Stimulated activated CD4-positive, alpha-beta T cell treated with anti-CD3 and anti-CD28 coated beads, Interleukin-1b, Interleukin-23, amount 100 ng/mL, for 4 hours (primary cell): Measurements from ENCODE around the gene TOB1.
"Not testable (repeated sequence)": the region's sequence is repeated elsewhere in the genome, so short reads cannot be mapped to it uniquely, and the experiment has no call there.

Source experiments
- DNase-seq, 2 donors: peaks; one replicate each; pipeline ENCODE4 v3.0.0-alpha.2; 2020; ENCODE audit warnings: low read depth in 2 of 2

Gene TOB1

GRCh38 chr17:50868602-50869001 is 2.4 kb upstream of the TOB1 start:
- DNase-seq: no peak

GRCh38 chr17:50868140-50868438 is 1.9 kb upstream of the TOB1 start:
- no peak for DNase-seq

GRCh38 chr17:50867363-50868139 is 1.4 kb upstream of the TOB1 start:
- DNase-seq: peak; percentile 61 to 64

- DNase-seq: peak; percentile 32 to 45
Measured at GRCh38 chr17:50866950-50867362, 802 bp upstream of the TOB1 start.

GRCh38 chr17:50865868-50866260 is 290 bp downstream of the TOB1 start:
- no peak for DNase-seq

GRCh38 chr17:50865060-50865867 is 890 bp downstream of the TOB1 start:
- DNase-seq: peak; percentile 26 to 32

GRCh38 chr17:50864747-50865059 is 1.5 kb downstream of the TOB1 start:
- no peak for DNase-seq

GRCh38 chr17:50863931-50864330 is 2.2 kb downstream of the TOB1 start:
- no peak for DNase-seq

- DNase-seq: peak in 1 of 2 donors; percentile 18
Measured at GRCh38 chr17:50863221-50863843, 2.8 kb downstream of the TOB1 start.

- DNase-seq: no peak
Measured at GRCh38 chr17:50861822-50862528, 4.2 kb downstream of the TOB1 start.

GRCh38 chr17:50861334-50861676 is 4.8 kb downstream of the TOB1 start:
- DNase-seq: no peak

- DNase-seq: not testable (repeated sequence)
Measured at GRCh38 chr17:50859727-50860126, 6.4 kb downstream of the TOB1 start.

- no peak for DNase-seq
Measured at GRCh38 chr17:50858486-50859225, 7.5 kb downstream of the TOB1 start.

- DNase-seq: no peak
Measured at GRCh38 chr17:50856431-50856830, 9.7 kb downstream of the TOB1 start.

- DNase-seq: no peak
Measured at GRCh38 chr17:50855708-50856330, 10.3 kb downstream of the TOB1 start.

GRCh38 chr17:50853781-50854180 is 12.4 kb downstream of the TOB1 start:
- DNase-seq: no peak

- no peak for DNase-seq
Measured at GRCh38 chr17:50853015-50853615, 13.0 kb downstream of the TOB1 start.

- no peak for DNase-seq
Measured at GRCh38 chr17:50850640-50851039, 15.5 kb downstream of the TOB1 start.

- DNase-seq: no peak
Measured at GRCh38 chr17:50848711-50849110, 17.4 kb downstream of the TOB1 start.

GRCh38 chr17:50848039-50848438 is 18.1 kb downstream of the TOB1 start:
- no peak for DNase-seq

GRCh38 chr17:50847566-50847965 is 18.6 kb downstream of the TOB1 start:
- no peak for DNase-seq
